HepG2 (cell line): ENCODE data around the gene EIF2B1. TPM values are rescaled to one million over a fixed set of nuclear protein-coding genes. Genes with fewer than 3 reads are reported as not detected.

Source experiments
- ATAC-seq: fragments of 200-7000 bp; cut with Tn5 transposase; 3 replicates; pipeline ENCODE4 v1.9.1; 2020; ENCODE audit warnings: mild to moderate bottlenecking, moderate library complexity
- BruUV-seq: library from RNA; stranded (reverse); fragments of 400-500 nt; replicated peaks from 2 replicates; lab custom pipeline; 2021; lab: Mats Ljungman, UMichigan
- CTCF ChIA-PET: fragments of 300-600 bp; formaldehyde crosslinking; extraction: SDS; loops from one replicate; lab custom pipeline; 2021; ENCODE audit warnings: low total read pairs, inconsistent platforms, low intra/inter-chr PET ratio; lab: Yijun Ruan, JAX
- POLR2A ChIA-PET: fragments of 350-600 bp; sonication (Branson Sonifier 250); formaldehyde crosslinking; loops from one replicate; lab custom pipeline; 2020; ENCODE audit warnings: antibody characterized with exemption, inconsistent platforms; lab: Yijun Ruan, JAX
- DNase-seq: peaks from one replicate; pipeline ENCODE4 v3.0.0-alpha.2; 2015; ENCODE audit warnings: low spot score
- FAIRE-seq: peaks from 3 replicates; lab custom pipeline; 2011; peaks lifted over from hg19 to GRCh38; lab: Jason Lieb, UNC
- H2AFZ ChIP-seq: one replicate; pipeline ENCODE4 v1.6.1; 2011; ENCODE audit warnings: low read length, inconsistent platforms
- H3K27ac ChIP-seq: fragments of 300-600 bp; 3 replicates; pipeline ENCODE4 v1.8.0; 2011; ENCODE audit warnings: mixed run types, mild to moderate bottlenecking, mixed read lengths, low read length, inconsistent platforms; ENCODE audit not compliant: insufficient read depth; ENCODE audit errors: extremely low read length
- H3K27me3 ChIP-seq, 2 experiments: fragments of 200-600 bp in 1 of 2; 2 replicates in 1 of 2; 3 replicates in 1 of 2; pipeline versions ENCODE4 v1.6.0 to v1.8.0; 2011; ENCODE audit warnings: low read length in 2 of 2, mild to moderate bottlenecking in 2 of 2, moderate library complexity in 2 of 2, inconsistent platforms in 1 of 2; ENCODE audit not compliant: insufficient read depth in 2 of 2, control insufficient read depth in 1 of 2
- H3K36me3 ChIP-seq, 2 experiments: fragments of 200-600 bp in 1 of 2; replicated peaks in 1 of 2; 2 replicates in 1 of 2; 3 replicates in 1 of 2; pipeline versions ENCODE4 v1.5.1 to v1.8.0; 2011; ENCODE audit warnings: low read length in 2 of 2, inconsistent platforms in 1 of 2; ENCODE audit not compliant: insufficient read depth in 2 of 2, control insufficient read depth in 1 of 2
- H3K4me1 ChIP-seq: 2 replicates; pipeline ENCODE4 v1.5.1; 2012; ENCODE audit warnings: low read length, inconsistent platforms; ENCODE audit not compliant: insufficient read depth
- H3K4me2 ChIP-seq: 2 replicates; pipeline ENCODE4 v1.6.0; 2011; ENCODE audit warnings: low read depth, low read length, inconsistent platforms
- H3K4me3 ChIP-seq, 3 experiments: fragments of 200-600 bp in 1 of 3; sonication (generic), shearing (Covaris generic) in 1 of 3; replicated peaks in 1 of 3; 2 replicates each; pipeline ENCODE4 v1.5.1; 2011 to 2016; ENCODE audit warnings: low read length in 3 of 3, inconsistent platforms in 2 of 3, low read depth in 2 of 3, mild to moderate bottlenecking in 2 of 3, control low read depth in 1 of 3, mixed read lengths in 1 of 3; ENCODE audit not compliant: insufficient read depth in 1 of 3
- H3K79me2 ChIP-seq: one replicate; pipeline ENCODE4 v1.6.1; 2011; ENCODE audit warnings: low read length, inconsistent platforms; ENCODE audit not compliant: insufficient read depth
- H3K9ac ChIP-seq: 2 replicates; pipeline ENCODE4 v1.6.0; 2011; ENCODE audit warnings: mild to moderate bottlenecking, low read depth, low read length, inconsistent platforms; ENCODE audit not compliant: insufficient read depth
- H3K9me3 ChIP-seq: 2 replicates; pipeline ENCODE4 v1.5.1; 2012; ENCODE audit warnings: mild to moderate bottlenecking, low read length
- H4K20me1 ChIP-seq: 2 replicates; pipeline ENCODE4 v1.6.0; 2011; ENCODE audit warnings: inconsistent platforms, mild to moderate bottlenecking, low read length, moderate library complexity; ENCODE audit not compliant: insufficient read depth
- ATF7 ChIP-seq, 2 experiments: fragments of 450-650 bp in 1 of 2; sonication (generic) in 1 of 2; formaldehyde crosslinking in 1 of 2; IDR thresholded peaks; 2 replicates each; pipeline versions ENCODE4 v1.4.0 to v1.6.1; 2016 to 2020; ENCODE audit warnings: antibody characterized with exemption in 1 of 2, mild to moderate bottlenecking in 1 of 2, missing genetic modification reagents in 1 of 2
- PCBP1 ChIP-seq: fragments of 200-400 bp; formaldehyde crosslinking; IDR thresholded peaks from 2 replicates; pipeline ENCODE4 v1.6.1; 2017; ENCODE audit warnings: mild to moderate bottlenecking, low read depth, low read length, borderline replicate concordance
- WGBS: methylation state at CpG from one replicate; pipeline ENCODE4 v1.1.6; 2017; ENCODE audit warnings: low lambda C conversion rate; 5-methylcytosine and 5-hydroxymethylcytosine counted together
- in situ Hi-C: cut with HindIII; loops from 2 replicates; pipeline ENCODE4 v1.10.0; 2017; ENCODE audit warnings: low pct_unique_long_range_greater_than_20kb; ENCODE audit not compliant: extremely low pct_ligation_motif_present
- intact Hi-C: fragments of 100-400 bp; cut with micrococcal nuclease; formaldehyde crosslinking; loops from one replicate; pipeline ENCODE4 v1.10.0; 2022; ENCODE audit not compliant: unreplicated experiment
- polyA plus RNA-seq, 8 experiments: library from polyadenylated mRNA; depleted of rRNA in 3 of 8; stranded (reverse) in 7 of 8; unstranded in 1 of 8; fragments of >200 nt; fragmentation: Illumina TruSeq in 4 of 8; extraction: Trizol in 4 of 8; gene quantifications; 2 replicates each; pipeline versions ENCODE4 v1.2.1 to v1.2.3, GENCODE V29; 2011 to 2016; ENCODE audit warnings: low read depth in 4 of 8, missing spikeins in 1 of 8, mixed read lengths in 1 of 8; ENCODE audit not compliant: insufficient read depth in 1 of 8
- total RNA-seq, 5 experiments: library from RNA; depleted of rRNA; stranded (reverse); fragments of >200 nt; fragmentation: Illumina TruSeq; extraction: Trizol; gene quantifications; 2 replicates each; pipeline ENCODE4 v1.2.3, GENCODE V29; 2016; ENCODE audit warnings: low read depth in 1 of 5
- TF ChIP-seq, protein P1 (sequence below): sonication (generic); formaldehyde crosslinking; IDR thresholded peaks from 2 replicates; pipeline ENCODE4 v1.4.0; 2020; ENCODE audit warnings: missing genetic modification reagents
- TF ChIP-seq, protein P2 (sequence below): sonication (generic); formaldehyde crosslinking; IDR thresholded peaks from 2 replicates; pipeline ENCODE4 v1.4.0; 2020; ENCODE audit warnings: missing genetic modification reagents

The EIF2B1 gene
- total and polyA plus RNA-seq, 2 of the 13 experiments (the other 11 are each of a cell fraction or from before 2014, with no cell fraction given) = 18.7 to 37.4 TPM

DNA sequence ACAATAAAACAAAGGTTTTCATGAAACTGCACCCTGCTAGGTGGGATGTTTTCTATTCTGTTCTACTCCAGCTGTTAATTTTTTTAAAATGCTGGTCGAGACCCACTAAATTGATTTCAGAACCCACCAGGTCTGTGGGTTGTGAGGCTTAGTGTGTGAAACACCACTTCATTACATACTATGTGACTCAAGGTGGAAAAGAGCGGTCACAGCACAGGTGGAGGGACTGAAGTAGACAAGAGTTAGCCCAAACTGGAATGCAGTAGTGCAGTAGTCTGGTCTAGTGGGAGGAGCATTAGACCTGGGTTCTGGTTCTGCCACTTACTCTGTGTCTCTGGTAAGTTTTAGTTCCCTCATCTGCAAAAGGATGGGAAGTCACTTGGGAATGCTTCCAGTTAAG is 19.4 kb downstream of the EIF2B1 start:
- FAIRE-seq (no peak), DNase-seq (no peak), ATAC-seq (no peak)
- Histone ChIP-seq H3K4me3 (no peak overlapping the region), H3K79me2 (no peaks in the 10 kb centered on the region), H3K36me3 (peaks cover 35 to 84% of the 10 kb centered on the region in 2 experiments), H4K20me1 (0 out of 2 replicates have a peak, but pooled peaks cover 4% of the 10 kb centered on the region), H3K9me3 (no peaks in the 10 kb centered on the region), H3K9ac (no peak overlapping the region), H3K4me1 (no peaks in the 10 kb centered on the region), H3K4me2 (no peak overlapping the region), H3K27ac (no peak overlapping the region), H2AFZ (no peak overlapping the region), H3K27me3 (no peaks in the 10 kb centered on the region)
- ChIA-PET POLR2A (no interaction called here), CTCF (no interaction called here)
- TF ChIP-seq ATF7 (IDR thresholded peaks at IDR 0.05) = no peak
- no peak for TF ChIP-seq ATF7 (CRISPR knock-in tag; IDR thresholded peaks at IDR 0.05)
- TF ChIP-seq, protein P1, sequence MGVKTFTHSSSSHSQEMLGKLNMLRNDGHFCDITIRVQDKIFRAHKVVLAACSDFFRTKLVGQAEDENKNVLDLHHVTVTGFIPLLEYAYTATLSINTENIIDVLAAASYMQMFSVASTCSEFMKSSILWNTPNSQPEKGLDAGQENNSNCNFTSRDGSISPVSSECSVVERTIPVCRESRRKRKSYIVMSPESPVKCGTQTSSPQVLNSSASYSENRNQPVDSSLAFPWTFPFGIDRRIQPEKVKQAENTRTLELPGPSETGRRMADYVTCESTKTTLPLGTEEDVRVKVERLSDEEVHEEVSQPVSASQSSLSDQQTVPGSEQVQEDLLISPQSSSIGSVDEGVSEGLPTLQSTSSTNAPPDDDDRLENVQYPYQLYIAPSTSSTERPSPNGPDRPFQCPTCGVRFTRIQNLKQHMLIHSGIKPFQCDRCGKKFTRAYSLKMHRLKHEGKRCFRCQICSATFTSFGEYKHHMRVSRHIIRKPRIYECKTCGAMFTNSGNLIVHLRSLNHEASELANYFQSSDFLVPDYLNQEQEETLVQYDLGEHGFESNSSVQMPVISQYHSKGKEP (CRISPR knock-in tag) = no peak
- no peak for TF ChIP-seq PCBP1
- TF ChIP-seq, protein P2, sequence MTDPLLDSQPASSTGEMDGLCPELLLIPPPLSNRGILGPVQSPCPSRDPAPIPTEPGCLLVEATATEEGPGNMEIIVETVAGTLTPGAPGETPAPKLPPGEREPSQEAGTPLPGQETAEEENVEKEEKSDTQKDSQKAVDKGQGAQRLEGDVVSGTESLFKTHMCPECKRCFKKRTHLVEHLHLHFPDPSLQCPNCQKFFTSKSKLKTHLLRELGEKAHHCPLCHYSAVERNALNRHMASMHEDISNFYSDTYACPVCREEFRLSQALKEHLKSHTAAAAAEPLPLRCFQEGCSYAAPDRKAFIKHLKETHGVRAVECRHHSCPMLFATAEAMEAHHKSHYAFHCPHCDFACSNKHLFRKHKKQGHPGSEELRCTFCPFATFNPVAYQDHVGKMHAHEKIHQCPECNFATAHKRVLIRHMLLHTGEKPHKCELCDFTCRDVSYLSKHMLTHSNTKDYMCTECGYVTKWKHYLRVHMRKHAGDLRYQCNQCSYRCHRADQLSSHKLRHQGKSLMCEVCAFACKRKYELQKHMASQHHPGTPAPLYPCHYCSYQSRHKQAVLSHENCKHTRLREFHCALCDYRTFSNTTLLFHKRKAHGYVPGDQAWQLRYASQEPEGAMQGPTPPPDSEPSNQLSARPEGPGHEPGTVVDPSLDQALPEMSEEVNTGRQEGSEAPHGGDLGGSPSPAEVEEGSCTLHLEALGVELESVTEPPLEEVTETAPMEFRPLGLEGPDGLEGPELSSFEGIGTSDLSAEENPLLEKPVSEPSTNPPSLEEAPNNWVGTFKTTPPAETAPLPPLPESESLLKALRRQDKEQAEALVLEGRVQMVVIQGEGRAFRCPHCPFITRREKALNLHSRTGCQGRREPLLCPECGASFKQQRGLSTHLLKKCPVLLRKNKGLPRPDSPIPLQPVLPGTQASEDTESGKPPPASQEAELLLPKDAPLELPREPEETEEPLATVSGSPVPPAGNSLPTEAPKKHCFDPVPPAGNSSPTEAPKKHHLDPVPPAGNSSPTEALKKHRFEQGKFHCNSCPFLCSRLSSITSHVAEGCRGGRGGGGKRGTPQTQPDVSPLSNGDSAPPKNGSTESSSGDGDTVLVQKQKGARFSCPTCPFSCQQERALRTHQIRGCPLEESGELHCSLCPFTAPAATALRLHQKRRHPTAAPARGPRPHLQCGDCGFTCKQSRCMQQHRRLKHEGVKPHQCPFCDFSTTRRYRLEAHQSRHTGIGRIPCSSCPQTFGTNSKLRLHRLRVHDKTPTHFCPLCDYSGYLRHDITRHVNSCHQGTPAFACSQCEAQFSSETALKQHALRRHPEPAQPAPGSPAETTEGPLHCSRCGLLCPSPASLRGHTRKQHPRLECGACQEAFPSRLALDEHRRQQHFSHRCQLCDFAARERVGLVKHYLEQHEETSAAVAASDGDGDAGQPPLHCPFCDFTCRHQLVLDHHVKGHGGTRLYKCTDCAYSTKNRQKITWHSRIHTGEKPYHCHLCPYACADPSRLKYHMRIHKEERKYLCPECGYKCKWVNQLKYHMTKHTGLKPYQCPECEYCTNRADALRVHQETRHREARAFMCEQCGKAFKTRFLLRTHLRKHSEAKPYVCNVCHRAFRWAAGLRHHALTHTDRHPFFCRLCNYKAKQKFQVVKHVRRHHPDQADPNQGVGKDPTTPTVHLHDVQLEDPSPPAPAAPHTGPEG (CRISPR knock-in tag) = no peak
- no TSS peak for BruUV-seq
- 96% methylated on average over 2 of the region's 2 CpGs for WGBS
- intact Hi-C loops = no loop called here
- in situ Hi-C loops = no loop called here
